ENCODE measurements around the gene NCKAP5. TPM values are rescaled to one million over a fixed set of nuclear protein-coding genes. Genes with fewer than 3 reads are reported as not detected.

Gene NCKAP5
- total and polyA plus RNA-seq, 2 donors, result 1.9 to 2.0 TPM

DNA sequence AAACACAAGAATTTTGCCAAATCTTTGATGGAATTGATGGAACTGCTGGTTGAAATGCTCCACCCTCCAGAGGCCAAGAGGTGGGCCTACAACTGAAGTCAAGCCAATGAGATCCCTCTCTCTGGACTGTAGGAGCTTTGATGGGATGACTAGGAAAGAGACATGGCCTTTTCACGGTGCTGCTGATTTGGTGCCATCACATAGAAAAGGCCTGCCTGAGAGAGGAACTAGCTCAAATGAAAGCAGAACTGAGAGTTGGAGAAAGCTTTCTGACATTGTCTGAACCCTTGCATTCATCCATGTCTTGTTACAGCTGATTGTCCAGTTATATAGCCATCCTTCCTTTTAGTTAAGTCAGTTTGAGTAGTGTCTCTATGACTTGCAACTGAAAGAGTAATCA, 614.5 kb downstream of the NCKAP5 start:
- Histone ChIP-seq H3K27ac (ENCODE audit: low read depth in 1 of 2, low read length in 1 of 2) (no peak overlapping the region), H3K36me3 (ENCODE audit: control insufficient read depth in 2 of 2, insufficient read depth in 2 of 2, low read length in 1 of 2) (no peaks in the 10 kb centered on the region), H3K4me3 (ENCODE audit: low read length in 2 of 2) (no peak overlapping the region), H3K27me3 (ENCODE audit: control insufficient read depth in 2 of 2, insufficient read depth in 1 of 2, low read length in 1 of 2) (no peaks in the 10 kb centered on the region), H3K9me3 (ENCODE audit: control insufficient read depth in 2 of 2, insufficient read depth in 1 of 2, low read length in 1 of 2) (no peaks in the 10 kb centered on the region), H3K4me1 (ENCODE audit: control insufficient read depth in 2 of 2, insufficient read depth in 2 of 2, low read length in 2 of 2) (no peaks in the 10 kb centered on the region)
- DNase-seq (ENCODE audit: low read depth in 6 of 9, low spot score in 9 of 9), result no peak
- whole genome bisulfite sequencing, result 93% methylated on average over 1 of the region's 1 CpG

DNA sequence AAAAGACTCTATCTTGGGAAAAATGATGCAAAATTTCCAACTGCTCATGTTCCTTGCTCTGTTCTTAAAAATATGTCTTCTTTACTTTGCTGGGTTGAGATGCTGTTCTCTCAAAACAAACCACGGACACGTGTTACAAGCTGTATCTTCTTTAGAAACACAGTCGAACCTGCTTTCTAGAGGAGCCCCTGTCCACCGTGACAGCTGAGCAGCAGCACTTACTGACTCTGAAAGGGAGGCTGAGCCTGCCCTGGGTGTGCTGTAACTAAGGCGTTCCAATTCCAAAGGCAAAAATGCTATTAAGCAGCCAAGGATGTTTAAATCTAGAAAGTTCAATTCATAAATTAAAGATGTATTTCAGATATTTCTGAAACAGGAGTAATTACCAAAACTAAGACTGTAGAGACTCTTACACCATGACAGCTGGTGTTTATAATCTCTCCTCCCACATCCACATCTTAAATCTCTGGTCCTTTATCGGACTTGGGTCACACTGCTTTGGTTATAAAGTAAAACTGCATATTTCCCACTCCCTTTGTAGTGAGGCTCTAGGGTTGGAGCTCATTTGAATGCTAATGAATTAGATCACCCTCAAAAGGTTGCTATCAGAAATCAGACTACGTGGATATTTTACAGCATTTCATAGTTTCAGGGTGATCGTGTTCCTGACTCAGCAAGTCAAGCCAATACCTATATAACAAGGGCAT, 617.1 kb downstream of the NCKAP5 start:
- H3K9me3 ChIP-seq (ENCODE audit: control insufficient read depth in 2 of 2, insufficient read depth in 1 of 2, low read length in 1 of 2), result no peaks in the 10 kb centered on the region
- no peaks in the 10 kb centered on the region for H3K4me1 ChIP-seq (ENCODE audit: control insufficient read depth in 2 of 2, insufficient read depth in 2 of 2, low read length in 2 of 2)
- WGBS, result 83% methylated on average over 8 of the region's 8 CpGs

DNA sequence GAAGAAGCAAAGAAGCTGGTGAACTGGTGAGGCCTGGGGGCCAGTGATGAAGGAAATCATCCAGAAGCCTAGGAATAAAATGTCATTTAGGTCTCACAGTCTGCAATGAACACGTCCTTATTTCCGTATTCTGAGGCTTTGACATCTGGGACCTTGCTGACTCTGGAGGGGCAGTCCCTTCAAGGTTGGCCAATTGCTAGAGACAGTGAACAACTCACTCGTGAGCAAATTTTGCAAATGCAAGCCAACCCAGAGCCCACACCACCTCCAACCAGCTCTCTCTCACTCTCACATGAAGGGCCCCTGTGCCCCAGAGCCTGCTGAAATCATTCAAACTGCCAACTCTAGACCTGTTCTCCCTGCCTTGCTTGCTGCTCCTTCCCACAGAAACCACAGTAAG, 619.2 kb downstream of the NCKAP5 start:
- no peaks in the 10 kb centered on the region for H3K36me3 ChIP-seq (ENCODE audit: control insufficient read depth in 2 of 2, insufficient read depth in 2 of 2, low read length in 1 of 2)
- 88% methylated on average over 3 of the region's 3 CpGs for WGBS
- DNase-seq (ENCODE audit: low read depth in 6 of 9, low spot score in 9 of 9), result no peak
- no peak overlapping the region for H3K4me3 ChIP-seq (ENCODE audit: low read length in 2 of 2)
- no peaks in the 10 kb centered on the region for H3K9me3 ChIP-seq (ENCODE audit: control insufficient read depth in 2 of 2, insufficient read depth in 1 of 2, low read length in 1 of 2)
- H3K27me3 ChIP-seq (ENCODE audit: control insufficient read depth in 2 of 2, insufficient read depth in 1 of 2, low read length in 1 of 2), result no peaks in the 10 kb centered on the region
- H3K4me1 ChIP-seq (ENCODE audit: control insufficient read depth in 2 of 2, insufficient read depth in 2 of 2, low read length in 2 of 2), result no peaks in the 10 kb centered on the region
- H3K27ac ChIP-seq (ENCODE audit: low read depth in 1 of 2, low read length in 1 of 2), result no peak overlapping the region

More for the DNA sequence above, 617.1 kb downstream of the NCKAP5 start:
- H3K27me3 ChIP-seq (ENCODE audit: control insufficient read depth in 2 of 2, insufficient read depth in 1 of 2, low read length in 1 of 2), result no peaks in the 10 kb centered on the region
- no peak overlapping the region for H3K27ac ChIP-seq (ENCODE audit: low read depth in 1 of 2, low read length in 1 of 2)
- H3K4me3 ChIP-seq (ENCODE audit: low read length in 2 of 2), result no peak overlapping the region
- no peaks in the 10 kb centered on the region for H3K36me3 ChIP-seq (ENCODE audit: control insufficient read depth in 2 of 2, insufficient read depth in 2 of 2, low read length in 1 of 2)
- no peak for DNase-seq (ENCODE audit: low read depth in 6 of 9, low spot score in 9 of 9)

DNA sequence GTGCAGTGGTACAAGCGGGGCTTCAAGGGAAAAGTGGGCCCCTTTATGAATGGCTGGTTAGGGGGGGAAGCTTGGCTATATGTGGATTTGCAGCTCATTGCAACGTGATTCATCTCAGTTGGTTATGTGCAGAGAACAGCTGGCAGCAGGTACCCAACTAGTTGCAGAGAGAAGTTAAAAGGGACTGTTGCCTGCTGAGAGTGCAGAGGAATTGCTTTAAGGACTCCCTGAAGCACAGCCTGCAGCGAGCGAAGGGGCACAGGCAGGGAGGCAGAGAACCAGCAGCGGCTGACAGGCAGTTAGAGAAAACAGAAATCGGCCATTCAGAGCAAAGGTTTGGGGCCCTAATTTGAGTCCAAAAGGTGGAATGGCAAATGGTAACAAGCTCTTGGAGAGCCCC, 620.1 kb downstream of the NCKAP5 start:
- 96% methylated on average over 6 of the region's 6 CpGs for WGBS

DNA sequence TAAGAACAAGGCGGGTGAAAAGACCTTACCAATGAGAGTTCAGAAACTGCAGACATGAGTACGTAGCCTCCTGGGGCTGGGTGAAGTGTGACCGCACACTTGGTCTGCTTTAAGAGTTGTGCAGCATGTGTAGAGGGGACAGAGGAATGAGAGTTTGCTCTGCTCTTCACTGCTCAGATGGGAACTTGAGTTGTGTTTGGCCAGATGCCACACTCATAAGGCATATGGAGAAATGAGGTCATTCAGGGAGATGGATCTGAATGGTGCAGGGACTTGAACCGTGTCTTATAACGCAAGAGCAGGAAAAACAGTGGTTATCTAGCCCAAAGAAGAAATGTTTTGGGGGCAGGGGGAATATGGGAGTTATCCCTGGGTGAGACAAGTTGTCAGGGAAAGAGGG, 624.4 kb downstream of the NCKAP5 start:
- no peaks in the 10 kb centered on the region for H3K36me3 ChIP-seq (ENCODE audit: control insufficient read depth in 2 of 2, insufficient read depth in 2 of 2, low read length in 1 of 2)
- H3K4me3 ChIP-seq (ENCODE audit: low read length in 2 of 2), result no peak overlapping the region
- no peaks in the 10 kb centered on the region for H3K4me1 ChIP-seq (ENCODE audit: control insufficient read depth in 2 of 2, insufficient read depth in 2 of 2, low read length in 2 of 2)
- no peak overlapping the region for H3K27ac ChIP-seq (ENCODE audit: low read depth in 1 of 2, low read length in 1 of 2)
- H3K27me3 ChIP-seq (ENCODE audit: control insufficient read depth in 2 of 2, insufficient read depth in 1 of 2, low read length in 1 of 2), result no peaks in the 10 kb centered on the region
- H3K9me3 ChIP-seq (ENCODE audit: control insufficient read depth in 2 of 2, insufficient read depth in 1 of 2, low read length in 1 of 2), result no peaks in the 10 kb centered on the region
- no peak for DNase-seq (ENCODE audit: low read depth in 6 of 9, low spot score in 9 of 9)
- 95% methylated on average over 5 of the region's 5 CpGs for WGBS

More for the DNA sequence above, 620.1 kb downstream of the NCKAP5 start:
- Histone ChIP-seq H3K4me3 (ENCODE audit: low read length in 2 of 2) (no peak overlapping the region), H3K27ac (ENCODE audit: low read depth in 1 of 2, low read length in 1 of 2) (no peak overlapping the region), H3K27me3 (ENCODE audit: control insufficient read depth in 2 of 2, insufficient read depth in 1 of 2, low read length in 1 of 2) (no peaks in the 10 kb centered on the region), H3K36me3 (ENCODE audit: control insufficient read depth in 2 of 2, insufficient read depth in 2 of 2, low read length in 1 of 2) (no peaks in the 10 kb centered on the region), H3K9me3 (ENCODE audit: control insufficient read depth in 2 of 2, insufficient read depth in 1 of 2, low read length in 1 of 2) (no peaks in the 10 kb centered on the region), H3K4me1 (ENCODE audit: control insufficient read depth in 2 of 2, insufficient read depth in 2 of 2, low read length in 2 of 2) (no peaks in the 10 kb centered on the region)
- no peak for DNase-seq (ENCODE audit: low read depth in 6 of 9, low spot score in 9 of 9)

DNA sequence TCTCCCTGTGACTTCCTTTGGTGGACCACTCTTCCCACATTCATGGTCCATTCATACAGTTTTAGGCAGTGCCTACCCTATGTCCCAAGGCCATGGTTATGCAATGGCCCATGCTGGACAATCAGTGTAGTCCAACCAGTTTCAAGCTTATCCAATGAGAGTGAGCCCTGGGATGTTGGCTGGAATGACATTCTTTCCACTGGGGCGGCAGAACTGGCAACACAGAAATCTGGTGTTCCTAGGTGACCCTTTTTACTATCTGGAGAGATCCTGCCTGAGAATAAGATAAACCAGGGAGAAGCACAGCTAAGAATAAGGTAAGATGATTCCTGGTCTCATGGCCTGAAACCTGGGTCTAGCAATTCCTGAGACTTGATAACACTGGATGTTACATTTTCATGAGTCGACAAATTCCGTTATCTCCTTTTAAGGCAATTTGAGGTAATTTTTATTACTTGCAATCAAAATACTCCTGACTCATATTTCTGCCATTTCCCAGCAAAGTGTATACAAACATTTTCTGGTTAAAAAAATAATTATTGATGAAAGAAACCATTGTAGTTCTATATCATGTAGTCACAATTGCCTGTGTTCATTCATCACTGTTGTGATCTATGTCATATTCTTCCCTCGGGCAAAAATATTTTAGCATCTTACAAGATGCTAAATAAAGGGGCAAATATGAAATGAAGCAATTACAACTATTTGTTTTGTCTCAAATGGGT, 626.8 kb downstream of the NCKAP5 start:
- no peaks in the 10 kb centered on the region for H3K27me3 ChIP-seq (ENCODE audit: control insufficient read depth in 2 of 2, insufficient read depth in 1 of 2, low read length in 1 of 2)
- 96% methylated on average over 4 of the region's 4 CpGs for WGBS
- H3K36me3 ChIP-seq (ENCODE audit: control insufficient read depth in 2 of 2, insufficient read depth in 2 of 2, low read length in 1 of 2), result no peaks in the 10 kb centered on the region
- H3K4me1 ChIP-seq (ENCODE audit: control insufficient read depth in 2 of 2, insufficient read depth in 2 of 2, low read length in 2 of 2), result no peaks in the 10 kb centered on the region
- no peaks in the 10 kb centered on the region for H3K9me3 ChIP-seq (ENCODE audit: control insufficient read depth in 2 of 2, insufficient read depth in 1 of 2, low read length in 1 of 2)
- H3K4me3 ChIP-seq (ENCODE audit: low read length in 2 of 2), result no peak overlapping the region
- H3K27ac ChIP-seq (ENCODE audit: low read depth in 1 of 2, low read length in 1 of 2), result no peak overlapping the region
- no peak for DNase-seq (ENCODE audit: low read depth in 6 of 9, low spot score in 9 of 9)

DNA sequence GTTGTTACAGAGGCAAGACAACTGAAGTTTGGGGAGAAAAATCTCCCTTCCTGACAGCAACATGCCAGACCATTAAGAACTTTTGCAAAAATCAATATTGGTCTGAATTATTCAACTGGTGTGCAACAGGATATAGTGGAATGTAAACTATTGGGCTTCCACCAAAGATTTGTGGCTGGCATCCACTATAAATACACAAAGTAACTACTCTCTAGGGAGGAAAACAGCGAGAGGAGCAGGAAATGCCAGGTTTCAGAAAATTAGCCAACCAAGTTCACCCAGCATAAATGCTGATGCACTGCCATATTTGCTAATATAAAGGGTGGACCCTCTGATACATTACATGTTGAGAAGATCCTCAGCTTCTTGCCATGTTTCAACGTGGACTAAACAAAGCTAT, 630.6 kb downstream of the NCKAP5 start:
- 69% methylated on average over 2 of the region's 2 CpGs for WGBS
- Histone ChIP-seq H3K36me3 (ENCODE audit: control insufficient read depth in 2 of 2, insufficient read depth in 2 of 2, low read length in 1 of 2) (no peaks in the 10 kb centered on the region), H3K27ac (ENCODE audit: low read depth in 1 of 2, low read length in 1 of 2) (no peak overlapping the region), H3K27me3 (ENCODE audit: control insufficient read depth in 2 of 2, insufficient read depth in 1 of 2, low read length in 1 of 2) (no peaks in the 10 kb centered on the region), H3K4me3 (ENCODE audit: low read length in 2 of 2) (no peak overlapping the region), H3K9me3 (ENCODE audit: control insufficient read depth in 2 of 2, insufficient read depth in 1 of 2, low read length in 1 of 2) (no peaks in the 10 kb centered on the region), H3K4me1 (ENCODE audit: control insufficient read depth in 2 of 2, insufficient read depth in 2 of 2, low read length in 2 of 2) (no peaks in the 10 kb centered on the region)
- no peak for DNase-seq (ENCODE audit: low read depth in 6 of 9, low spot score in 9 of 9)

DNA sequence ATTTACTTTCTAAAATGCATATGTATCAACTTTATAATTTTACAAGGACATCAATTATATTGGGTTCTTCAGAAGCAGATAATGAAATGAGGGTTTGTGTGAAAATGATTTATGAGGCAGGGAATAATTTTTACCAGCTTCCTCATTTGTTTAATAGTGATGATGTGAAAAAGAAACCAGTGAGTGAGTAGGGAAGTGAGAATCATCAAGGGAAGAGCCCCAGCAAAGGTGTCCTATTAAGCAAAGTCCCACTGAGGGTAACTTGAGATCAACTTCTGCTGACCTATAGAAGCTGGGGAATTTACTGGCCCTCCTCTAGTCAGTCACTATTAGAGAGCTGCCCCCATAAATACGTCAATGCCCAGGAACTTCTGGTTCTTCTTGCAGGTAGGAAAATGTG, 631.5 kb downstream of the NCKAP5 start:
- Histone ChIP-seq H3K4me3 (ENCODE audit: low read length in 2 of 2) (no peak overlapping the region), H3K36me3 (ENCODE audit: control insufficient read depth in 2 of 2, insufficient read depth in 2 of 2, low read length in 1 of 2) (no peaks in the 10 kb centered on the region), H3K9me3 (ENCODE audit: control insufficient read depth in 2 of 2, insufficient read depth in 1 of 2, low read length in 1 of 2) (no peaks in the 10 kb centered on the region), H3K27ac (ENCODE audit: low read depth in 1 of 2, low read length in 1 of 2) (no peak overlapping the region), H3K4me1 (ENCODE audit: control insufficient read depth in 2 of 2, insufficient read depth in 2 of 2, low read length in 2 of 2) (no peaks in the 10 kb centered on the region), H3K27me3 (ENCODE audit: control insufficient read depth in 2 of 2, insufficient read depth in 1 of 2, low read length in 1 of 2) (no peaks in the 10 kb centered on the region)
- DNase-seq (ENCODE audit: low read depth in 6 of 9, low spot score in 9 of 9), result no peak
- WGBS, result 85% methylated on average over 1 of the region's 1 CpG

DNA sequence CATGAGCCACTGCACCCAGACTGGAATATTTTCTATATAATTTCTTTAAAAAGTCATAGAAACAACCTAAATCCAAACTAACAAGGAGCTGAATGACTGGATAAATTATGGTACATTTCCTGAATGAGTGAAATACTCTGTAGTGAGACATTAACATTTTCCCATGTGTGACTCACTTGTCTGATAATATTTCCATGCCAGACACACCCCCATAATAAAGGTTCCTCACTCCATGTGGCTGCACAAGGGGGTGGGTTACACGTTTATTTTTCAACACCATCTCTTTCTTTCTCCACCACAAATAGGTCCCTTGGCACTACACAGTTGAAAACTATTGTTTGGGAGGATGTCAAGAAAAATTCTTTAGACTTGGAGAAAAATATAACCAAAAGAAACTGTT, 632.0 kb downstream of the NCKAP5 start:
- no peaks in the 10 kb centered on the region for H3K9me3 ChIP-seq (ENCODE audit: control insufficient read depth in 2 of 2, insufficient read depth in 1 of 2, low read length in 1 of 2)
- H3K27me3 ChIP-seq (ENCODE audit: control insufficient read depth in 2 of 2, insufficient read depth in 1 of 2, low read length in 1 of 2), result no peaks in the 10 kb centered on the region
- no peak overlapping the region for H3K4me3 ChIP-seq (ENCODE audit: low read length in 2 of 2)
- DNase-seq (ENCODE audit: low read depth in 6 of 9, low spot score in 9 of 9), result no peak
- no peaks in the 10 kb centered on the region for H3K36me3 ChIP-seq (ENCODE audit: control insufficient read depth in 2 of 2, insufficient read depth in 2 of 2, low read length in 1 of 2)
- no peaks in the 10 kb centered on the region for H3K4me1 ChIP-seq (ENCODE audit: control insufficient read depth in 2 of 2, insufficient read depth in 2 of 2, low read length in 2 of 2)
- H3K27ac ChIP-seq (ENCODE audit: low read depth in 1 of 2, low read length in 1 of 2), result no peak overlapping the region
- WGBS, result 60% methylated on average over 1 of the region's 1 CpG

Data from thymus (tissue), 11 donors.